Left lung (tissue), 10 donors: ENCODE results near the gene TMEM238L. TPM values are rescaled to one million over a fixed set of nuclear protein-coding genes. Genes with fewer than 3 reads are reported as not detected.

Source experiments
- ATAC-seq: fragments of 200-7000 bp; cut with Tn5 transposase; one replicate; pipeline ENCODE4 v1.9.1; 2020; ENCODE audit warnings: moderate library complexity
- DNase-seq, 4 donors: peaks; one replicate each; pipeline ENCODE4 v3.0.0-alpha.2; 2013 to 2020
- H3K27ac ChIP-seq, 2 donors: fragments of 200-600 bp; sonication (generic) in 1 of 2; one replicate each; pipeline versions ENCODE4 v1.5.0 to v1.8.0; 2020 to 2021
- H3K27me3 ChIP-seq, 2 donors: fragments of 200-600 bp; sonication (generic) in 1 of 2; one replicate each; pipeline versions ENCODE4 v1.5.0 to v1.8.0; 2020 to 2021
- H3K36me3 ChIP-seq, 2 donors: fragments of 200-600 bp; sonication (generic) in 1 of 2; one replicate each; pipeline versions ENCODE4 v1.5.0 to v1.8.0; 2020 to 2021
- H3K4me1 ChIP-seq, 2 donors: fragments of 200-600 bp; one replicate each; pipeline ENCODE4 v1.8.0; 2021
- H3K4me3 ChIP-seq, 2 donors: fragments of 200-600 bp; sonication (generic) in 1 of 2; one replicate each; pipeline versions ENCODE4 v1.5.0 to v1.8.0; 2020 to 2021; ENCODE audit warnings: mild to moderate bottlenecking in 1 of 2
- H3K9me3 ChIP-seq, 2 donors: fragments of 200-600 bp; sonication (generic) in 1 of 2; one replicate each; pipeline versions ENCODE4 v1.5.0 to v1.8.0; 2020 to 2021
- intact Hi-C, 2 donors: fragments of 100-400 bp; cut with DNase I; formaldehyde crosslinking; loops; one replicate each; pipeline versions ENCODE4 v1.11.2 to v1.14.2; 2022
- polyA plus RNA-seq, 6 donors: library from polyadenylated mRNA; unstranded; fragments of 120-200 nt; gene quantifications; one replicate each; pipeline ENCODE4 v1.2.1, GENCODE V29; 2013; ENCODE audit not compliant: insufficient read length in 6 of 6
- total RNA-seq, 2 donors: library from RNA; stranded (reverse); fragmentation: NEBNext Ultra II Directional; extraction: Animal tissue kit (Norgen Biotek cat#: 25700); gene quantifications; one replicate each; pipeline ENCODE4 v1.2.1, GENCODE V29; 2021
- TF ChIP-seq, protein P1 (sequence below), 2 donors: fragments of 200-600 bp; sonication (generic) in 1 of 2; IDR thresholded peaks; one replicate each; pipeline versions ENCODE4 v1.5.0 to v1.8.0; 2021; ENCODE audit warnings: antibody characterized with exemption in 2 of 2
- donor health status: DM: no; HTN: yes; CAD: no.
- donor health status: DM: no; HTN: no; CAD: no.

Gene TMEM238L
- total and polyA plus RNA-seq, 8 donors: 0.21 to 0.34 TPM; not detected in 6

- no peaks in the 10 kb centered on the region for H3K9me3 ChIP-seq
- no peaks in the 10 kb centered on the region for H3K27me3 ChIP-seq
These were observed 2.8 kb upstream of the TMEM238L start for GRCh38 chr17:10806545-10807262.

GRCh38 chr17:10805911-10806310 lies 2.0 kb upstream of the TMEM238L start:
- peak; percentile 56 for ATAC-seq
- Histone ChIP-seq H3K4me3 (no peak overlapping the region), H3K27ac (no peak overlapping the region), H3K4me1 (no peaks in the 10 kb centered on the region), H3K36me3 (no peaks in the 10 kb centered on the region), H3K27me3 (no peaks in the 10 kb centered on the region), H3K9me3 (no peaks in the 10 kb centered on the region)
- TF ChIP-seq, protein P1, sequence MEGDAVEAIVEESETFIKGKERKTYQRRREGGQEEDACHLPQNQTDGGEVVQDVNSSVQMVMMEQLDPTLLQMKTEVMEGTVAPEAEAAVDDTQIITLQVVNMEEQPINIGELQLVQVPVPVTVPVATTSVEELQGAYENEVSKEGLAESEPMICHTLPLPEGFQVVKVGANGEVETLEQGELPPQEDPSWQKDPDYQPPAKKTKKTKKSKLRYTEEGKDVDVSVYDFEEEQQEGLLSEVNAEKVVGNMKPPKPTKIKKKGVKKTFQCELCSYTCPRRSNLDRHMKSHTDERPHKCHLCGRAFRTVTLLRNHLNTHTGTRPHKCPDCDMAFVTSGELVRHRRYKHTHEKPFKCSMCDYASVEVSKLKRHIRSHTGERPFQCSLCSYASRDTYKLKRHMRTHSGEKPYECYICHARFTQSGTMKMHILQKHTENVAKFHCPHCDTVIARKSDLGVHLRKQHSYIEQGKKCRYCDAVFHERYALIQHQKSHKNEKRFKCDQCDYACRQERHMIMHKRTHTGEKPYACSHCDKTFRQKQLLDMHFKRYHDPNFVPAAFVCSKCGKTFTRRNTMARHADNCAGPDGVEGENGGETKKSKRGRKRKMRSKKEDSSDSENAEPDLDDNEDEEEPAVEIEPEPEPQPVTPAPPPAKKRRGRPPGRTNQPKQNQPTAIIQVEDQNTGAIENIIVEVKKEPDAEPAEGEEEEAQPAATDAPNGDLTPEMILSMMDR (IDR thresholded peaks at IDR 0.05): no peak
- DNase-seq: no peak
- intact Hi-C loops: no loop called here

More at GRCh38 chr17:10806545-10807262, 2.8 kb upstream of the TMEM238L start:
- no peaks in the 10 kb centered on the region for H3K4me1 ChIP-seq
- TF ChIP-seq, protein P1 (IDR thresholded peaks at IDR 0.05): no peak
- intact Hi-C loops: no loop called here
- no peak overlapping the region for H3K27ac ChIP-seq
- no peaks in the 10 kb centered on the region for H3K36me3 ChIP-seq
- no peak overlapping the region for H3K4me3 ChIP-seq
- ATAC-seq (no peak), DNase-seq (no peak)

DNA sequence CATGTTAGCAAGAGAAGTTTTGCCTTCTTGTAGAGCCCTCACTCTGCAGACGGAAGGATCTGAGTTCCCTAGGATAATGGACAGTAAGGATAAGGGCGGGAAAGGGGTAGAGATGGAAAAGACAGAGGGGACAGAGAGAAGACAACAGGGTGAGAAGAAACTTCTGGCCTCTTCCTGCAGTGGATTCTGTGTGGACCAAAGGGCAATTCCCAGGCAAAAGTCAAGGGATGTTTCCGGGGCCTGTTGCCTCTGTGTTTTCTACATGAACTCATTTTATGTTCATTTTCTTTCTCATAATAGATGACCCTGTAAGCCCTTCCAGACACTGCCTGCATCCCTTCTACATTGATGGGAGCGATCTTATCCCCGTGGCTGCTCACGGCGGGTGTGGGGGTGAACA lies 647 bp upstream of the TMEM238L start:
- TF ChIP-seq, protein P1 (IDR thresholded peaks at IDR 0.05): no peak
- no peaks in the 10 kb centered on the region for H3K9me3 ChIP-seq
- no peak overlapping the region for H3K4me3 ChIP-seq
- no peaks in the 10 kb centered on the region for H3K4me1 ChIP-seq
- H3K27ac ChIP-seq: no peak overlapping the region
- intact Hi-C loops: no loop called here
- H3K36me3 ChIP-seq: no peaks in the 10 kb centered on the region
- ATAC-seq: no peak
- no peaks in the 10 kb centered on the region for H3K27me3 ChIP-seq
- no peak for DNase-seq

- H3K4me3 ChIP-seq: no peak overlapping the region
- intact Hi-C loops: no loop called here
- H3K27ac ChIP-seq: no peak overlapping the region
- no peaks in the 10 kb centered on the region for H3K4me1 ChIP-seq
- no peaks in the 10 kb centered on the region for H3K9me3 ChIP-seq
- ATAC-seq (no peak), DNase-seq (no peak)
- H3K36me3 ChIP-seq: no peaks in the 10 kb centered on the region
- no peaks in the 10 kb centered on the region for H3K27me3 ChIP-seq
- TF ChIP-seq, protein P1 (IDR thresholded peaks at IDR 0.05): no peak
These were observed 549 bp downstream of the TMEM238L start for GRCh38 chr17:10803350-10803749.

GRCh38 chr17:10802496-10803284 lies 1.2 kb downstream of the TMEM238L start:
- intact Hi-C loops: no loop called here
- H3K4me1 ChIP-seq: no peaks in the 10 kb centered on the region
- H3K27ac ChIP-seq: no peak overlapping the region

More at GRCh38 chr17:10802496-10803284, 1.2 kb downstream of the TMEM238L start:
- Histone ChIP-seq H3K4me3 (no peak overlapping the region), H3K36me3 (no peaks in the 10 kb centered on the region), H3K9me3 (no peaks in the 10 kb centered on the region), H3K27me3 (no peaks in the 10 kb centered on the region)
- no peak for ATAC-seq
- no peak for DNase-seq
- TF ChIP-seq, protein P1 (IDR thresholded peaks at IDR 0.05): no peak
